ENCODE data around the gene PCLO.
"Not testable (repeated sequence)": the region's sequence is repeated elsewhere in the genome, so short reads cannot be mapped to it uniquely, and the experiment has no call there.

Gene PCLO

GRCh38 chr7:83109352-83109751 is 53.3 kb downstream of the PCLO start:
- Mint-ChIP-seq H3K27ac (no peak overlapping the region), H3K4me3 (no peak overlapping the region), H3K27me3 (ENCODE audit: low read depth, poor library complexity) (no peaks in the 10 kb centered on the region), H3K4me1 (no peaks in the 10 kb centered on the region), H3K9me3 (no peaks in the 10 kb centered on the region), H3K36me3 (ENCODE audit: low read depth) (no peaks in the 10 kb centered on the region)
- no peak for TF ChIP-seq CTCF (IDR thresholded peaks at IDR 0.05)
- DNase-seq, result no peak

- DNase-seq, result no peak
- Mint-ChIP-seq H3K27me3 (ENCODE audit: low read depth, poor library complexity) (no peaks in the 10 kb centered on the region), H3K4me1 (no peaks in the 10 kb centered on the region), H3K9me3 (no peaks in the 10 kb centered on the region), H3K27ac (no peak overlapping the region), H3K36me3 (ENCODE audit: low read depth) (no peaks in the 10 kb centered on the region), H3K4me3 (no peak overlapping the region)
- TF ChIP-seq CTCF (IDR thresholded peaks at IDR 0.05), result no peak
These were observed 56.7 kb downstream of the PCLO start for GRCh38 chr7:83105948-83106347.

- H3K4me3 Mint-ChIP-seq, result no peak overlapping the region
- H3K9me3 Mint-ChIP-seq, result no peaks in the 10 kb centered on the region
- H3K4me1 Mint-ChIP-seq, result no peaks in the 10 kb centered on the region
- H3K27ac Mint-ChIP-seq, result no peak overlapping the region
- DNase-seq, result no peak
- no peaks in the 10 kb centered on the region for H3K27me3 Mint-ChIP-seq (ENCODE audit: low read depth, poor library complexity)
- H3K36me3 Mint-ChIP-seq (ENCODE audit: low read depth), result no peaks in the 10 kb centered on the region
- TF ChIP-seq CTCF (IDR thresholded peaks at IDR 0.05), result no peak
These were observed 57.6 kb downstream of the PCLO start for GRCh38 chr7:83105063-83105462.

GRCh38 chr7:83101530-83101929 is 61.2 kb downstream of the PCLO start:
- no peak for DNase-seq
- no peaks in the 10 kb centered on the region for H3K4me1 Mint-ChIP-seq
- H3K27me3 Mint-ChIP-seq (ENCODE audit: low read depth, poor library complexity), result no peaks in the 10 kb centered on the region
- no peak overlapping the region for H3K27ac Mint-ChIP-seq
- no peaks in the 10 kb centered on the region for H3K9me3 Mint-ChIP-seq
- no peaks in the 10 kb centered on the region for H3K36me3 Mint-ChIP-seq (ENCODE audit: low read depth)
- no peak for TF ChIP-seq CTCF (IDR thresholded peaks at IDR 0.05)
- no peak overlapping the region for H3K4me3 Mint-ChIP-seq

- H3K36me3 Mint-ChIP-seq (ENCODE audit: low read depth), result no peaks in the 10 kb centered on the region
- no peak overlapping the region for H3K4me3 Mint-ChIP-seq
- no peaks in the 10 kb centered on the region for H3K4me1 Mint-ChIP-seq
- no peaks in the 10 kb centered on the region for H3K9me3 Mint-ChIP-seq
- no peak for DNase-seq
- TF ChIP-seq CTCF (IDR thresholded peaks at IDR 0.05), result no peak
- H3K27ac Mint-ChIP-seq, result no peak overlapping the region
- no peaks in the 10 kb centered on the region for H3K27me3 Mint-ChIP-seq (ENCODE audit: low read depth, poor library complexity)
These were observed 66.6 kb downstream of the PCLO start for GRCh38 chr7:83096065-83096580.

GRCh38 chr7:83085299-83085698 is 77.4 kb downstream of the PCLO start:
- no peak overlapping the region for H3K27ac Mint-ChIP-seq
- no peaks in the 10 kb centered on the region for H3K27me3 Mint-ChIP-seq (ENCODE audit: low read depth, poor library complexity)
- no peak overlapping the region for H3K4me3 Mint-ChIP-seq
- no peaks in the 10 kb centered on the region for H3K9me3 Mint-ChIP-seq
- no peaks in the 10 kb centered on the region for H3K36me3 Mint-ChIP-seq (ENCODE audit: low read depth)
- TF ChIP-seq CTCF (IDR thresholded peaks at IDR 0.05), result no peak
- DNase-seq, result no peak
- no peaks in the 10 kb centered on the region for H3K4me1 Mint-ChIP-seq

- not testable (repeated sequence) for H3K9me3 Mint-ChIP-seq; H3K36me3 Mint-ChIP-seq (ENCODE audit: low read depth); H3K4me3 Mint-ChIP-seq; DNase-seq; H3K27me3 Mint-ChIP-seq (ENCODE audit: low read depth, poor library complexity); H3K27ac Mint-ChIP-seq; H3K4me1 Mint-ChIP-seq
These were observed 82.8 kb downstream of the PCLO start for GRCh38 chr7:83079879-83080278.

All from nephron progenitor cell (in vitro differentiated cells).